A673 (cell line): ENCODE results near the gene ST13.

Experiments
- EZH2 ChIP-seq: fragments of 200-600 bp; sonication (generic); IDR thresholded peaks from 2 replicates; pipeline ENCODE4 v1.6.1; 2017; ENCODE audit warnings: borderline replicate concordance, low read depth, mild to moderate bottlenecking, mixed read lengths, antibody characterized with exemption, low read length; ENCODE audit not compliant: poor library complexity, severe bottlenecking
- TF ChIP-seq, protein P1 (sequence below): fragments of 300-800, 200-600 bp; sonication (generic); conservative IDR thresholded peaks from 2 replicates; pipeline ENCODE4 v1.5.1; 2017; ENCODE audit warnings: low read depth, mild to moderate bottlenecking, antibody characterized with exemption, low read length, moderate library complexity, mixed read lengths

- TF ChIP-seq, protein P1, sequence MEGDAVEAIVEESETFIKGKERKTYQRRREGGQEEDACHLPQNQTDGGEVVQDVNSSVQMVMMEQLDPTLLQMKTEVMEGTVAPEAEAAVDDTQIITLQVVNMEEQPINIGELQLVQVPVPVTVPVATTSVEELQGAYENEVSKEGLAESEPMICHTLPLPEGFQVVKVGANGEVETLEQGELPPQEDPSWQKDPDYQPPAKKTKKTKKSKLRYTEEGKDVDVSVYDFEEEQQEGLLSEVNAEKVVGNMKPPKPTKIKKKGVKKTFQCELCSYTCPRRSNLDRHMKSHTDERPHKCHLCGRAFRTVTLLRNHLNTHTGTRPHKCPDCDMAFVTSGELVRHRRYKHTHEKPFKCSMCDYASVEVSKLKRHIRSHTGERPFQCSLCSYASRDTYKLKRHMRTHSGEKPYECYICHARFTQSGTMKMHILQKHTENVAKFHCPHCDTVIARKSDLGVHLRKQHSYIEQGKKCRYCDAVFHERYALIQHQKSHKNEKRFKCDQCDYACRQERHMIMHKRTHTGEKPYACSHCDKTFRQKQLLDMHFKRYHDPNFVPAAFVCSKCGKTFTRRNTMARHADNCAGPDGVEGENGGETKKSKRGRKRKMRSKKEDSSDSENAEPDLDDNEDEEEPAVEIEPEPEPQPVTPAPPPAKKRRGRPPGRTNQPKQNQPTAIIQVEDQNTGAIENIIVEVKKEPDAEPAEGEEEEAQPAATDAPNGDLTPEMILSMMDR: no peak
- TF ChIP-seq EZH2: no peak
Measured at GRCh38 chr22:40874016-40874415, 17.6 kb upstream of the ST13 start.
